Measurements from ENCODE around the gene DNAJB8. TPM values are rescaled to one million over a fixed set of nuclear protein-coding genes. Genes with fewer than 3 reads are reported as not detected.
A peak's percentile ranks its signal among the peaks of the same experiment; 100 is the strongest.

The DNAJB8 gene
- total and polyA plus RNA-seq, 8 donors, result not detected

DNA sequence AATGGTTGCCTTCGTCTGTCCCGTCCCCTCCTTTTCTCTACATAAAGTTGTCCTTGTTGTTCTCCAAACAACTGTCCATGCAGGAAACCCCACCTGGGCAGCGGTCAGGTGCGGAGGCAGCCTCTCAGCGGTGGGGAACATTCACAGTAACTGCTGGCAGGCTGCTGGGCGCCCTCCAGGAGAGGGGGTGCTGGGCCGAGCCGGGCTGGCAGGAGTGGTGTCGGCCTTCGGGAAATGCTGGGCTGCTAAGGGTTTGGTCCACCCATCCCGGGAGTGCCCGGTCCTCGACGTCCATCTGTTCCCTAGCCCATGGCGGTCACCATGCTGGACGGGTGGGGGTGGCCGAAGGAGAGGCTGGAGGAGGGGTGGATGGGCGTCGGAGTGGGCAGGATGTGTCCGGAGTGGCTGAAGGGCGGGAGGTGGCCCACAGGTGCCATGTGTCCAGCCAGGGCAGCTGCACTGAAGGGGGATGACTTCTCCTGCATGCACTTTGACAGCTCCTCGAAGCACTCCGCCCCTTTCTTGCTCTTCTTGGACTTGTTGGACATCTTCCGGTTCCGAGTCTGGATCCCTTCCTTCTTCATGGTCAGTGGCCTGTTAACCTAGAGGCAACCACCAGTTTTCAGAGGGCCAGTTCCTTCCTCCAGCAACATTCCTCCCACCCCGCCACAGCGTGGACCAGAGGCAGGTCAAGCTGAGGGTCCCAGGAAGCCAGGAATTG is 14.2 kb upstream of the DNAJB8 start:
- TF ChIP-seq, protein P1, sequence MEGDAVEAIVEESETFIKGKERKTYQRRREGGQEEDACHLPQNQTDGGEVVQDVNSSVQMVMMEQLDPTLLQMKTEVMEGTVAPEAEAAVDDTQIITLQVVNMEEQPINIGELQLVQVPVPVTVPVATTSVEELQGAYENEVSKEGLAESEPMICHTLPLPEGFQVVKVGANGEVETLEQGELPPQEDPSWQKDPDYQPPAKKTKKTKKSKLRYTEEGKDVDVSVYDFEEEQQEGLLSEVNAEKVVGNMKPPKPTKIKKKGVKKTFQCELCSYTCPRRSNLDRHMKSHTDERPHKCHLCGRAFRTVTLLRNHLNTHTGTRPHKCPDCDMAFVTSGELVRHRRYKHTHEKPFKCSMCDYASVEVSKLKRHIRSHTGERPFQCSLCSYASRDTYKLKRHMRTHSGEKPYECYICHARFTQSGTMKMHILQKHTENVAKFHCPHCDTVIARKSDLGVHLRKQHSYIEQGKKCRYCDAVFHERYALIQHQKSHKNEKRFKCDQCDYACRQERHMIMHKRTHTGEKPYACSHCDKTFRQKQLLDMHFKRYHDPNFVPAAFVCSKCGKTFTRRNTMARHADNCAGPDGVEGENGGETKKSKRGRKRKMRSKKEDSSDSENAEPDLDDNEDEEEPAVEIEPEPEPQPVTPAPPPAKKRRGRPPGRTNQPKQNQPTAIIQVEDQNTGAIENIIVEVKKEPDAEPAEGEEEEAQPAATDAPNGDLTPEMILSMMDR (IDR thresholded peaks at IDR 0.05), result no peak
- Histone ChIP-seq H3K27me3 (peaks cover 49 to 78% of the 10 kb centered on the region in 2 donors), H3K4me3 (no peak overlapping the region), H3K27ac (peak overlapping the region; percentile 33 to 62), H3K36me3 (no peaks in the 10 kb centered on the region), H3K4me1 (peaks cover 0 to 27% of the 10 kb centered on the region in 2 donors), H3K9me3 (no peaks in the 10 kb centered on the region)
- no peak for ATAC-seq
- DNase-seq, result peak in 1 of 4 donors; percentile 72
- intact Hi-C loops (cut with DNase I), result no loop called here

DNA sequence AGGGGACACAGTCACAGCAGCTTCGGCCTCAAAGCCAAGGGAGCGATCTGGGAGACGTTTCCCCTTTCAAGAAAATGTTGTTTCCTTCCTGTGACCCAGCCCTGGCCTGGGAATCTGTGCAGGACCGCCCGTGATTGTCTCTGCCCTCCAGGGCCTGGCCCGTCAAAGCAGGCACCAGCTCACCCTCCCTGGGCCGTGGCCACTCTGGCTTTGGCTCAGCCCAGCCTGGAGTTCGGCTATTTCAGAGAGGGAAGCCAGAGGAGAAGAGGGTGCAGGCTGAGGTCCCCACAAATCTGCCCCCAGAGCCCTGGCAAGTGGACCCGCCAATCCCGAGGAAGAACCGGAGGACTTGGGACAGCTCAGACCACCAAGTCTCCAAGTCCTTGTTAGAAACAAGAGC is 13.6 kb upstream of the DNAJB8 start:
- peaks cover 43 to 72% of the 10 kb centered on the region in 2 donors for H3K27me3 ChIP-seq
- ATAC-seq (no peak), DNase-seq (peak in 1 of 4 donors; percentile 60)
- intact Hi-C loops (cut with DNase I), result no loop called here
- H3K27ac ChIP-seq, result no peak overlapping the region
- no peak overlapping the region for H3K4me3 ChIP-seq
- no peaks in the 10 kb centered on the region for H3K9me3 ChIP-seq
- H3K36me3 ChIP-seq, result no peaks in the 10 kb centered on the region
- H3K4me1 ChIP-seq, result peaks cover 0 to 27% of the 10 kb centered on the region in 2 donors
- TF ChIP-seq, protein P1 (IDR thresholded peaks at IDR 0.05), result no peak

DNA sequence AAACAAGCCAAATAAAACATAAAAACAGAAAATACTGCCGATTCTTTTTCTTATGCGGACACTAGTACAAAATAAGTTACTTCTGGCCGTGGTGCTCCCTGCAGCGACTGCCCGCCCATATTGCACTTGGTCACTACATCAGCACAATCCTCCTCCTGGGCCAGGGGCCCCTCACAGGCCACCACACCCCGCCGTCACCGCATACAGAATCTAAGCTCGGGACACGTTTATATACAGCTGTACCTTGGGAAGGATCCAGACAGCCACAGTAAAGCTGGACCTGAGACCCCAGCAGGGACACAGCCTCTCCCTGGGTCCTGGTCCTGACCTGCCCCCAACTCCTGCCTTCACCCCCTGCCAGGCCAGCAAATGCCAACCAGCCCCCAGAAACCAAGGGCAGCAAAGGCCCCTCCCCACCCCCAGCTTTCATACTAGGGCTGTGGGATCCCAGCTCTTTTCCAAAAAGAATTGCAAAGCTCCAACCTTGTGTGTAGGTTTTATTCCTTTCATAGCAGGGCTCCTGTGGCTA is 12.9 kb upstream of the DNAJB8 start:
- no peak overlapping the region for H3K27ac ChIP-seq
- intact Hi-C loops (cut with DNase I), result no loop called here

DNA sequence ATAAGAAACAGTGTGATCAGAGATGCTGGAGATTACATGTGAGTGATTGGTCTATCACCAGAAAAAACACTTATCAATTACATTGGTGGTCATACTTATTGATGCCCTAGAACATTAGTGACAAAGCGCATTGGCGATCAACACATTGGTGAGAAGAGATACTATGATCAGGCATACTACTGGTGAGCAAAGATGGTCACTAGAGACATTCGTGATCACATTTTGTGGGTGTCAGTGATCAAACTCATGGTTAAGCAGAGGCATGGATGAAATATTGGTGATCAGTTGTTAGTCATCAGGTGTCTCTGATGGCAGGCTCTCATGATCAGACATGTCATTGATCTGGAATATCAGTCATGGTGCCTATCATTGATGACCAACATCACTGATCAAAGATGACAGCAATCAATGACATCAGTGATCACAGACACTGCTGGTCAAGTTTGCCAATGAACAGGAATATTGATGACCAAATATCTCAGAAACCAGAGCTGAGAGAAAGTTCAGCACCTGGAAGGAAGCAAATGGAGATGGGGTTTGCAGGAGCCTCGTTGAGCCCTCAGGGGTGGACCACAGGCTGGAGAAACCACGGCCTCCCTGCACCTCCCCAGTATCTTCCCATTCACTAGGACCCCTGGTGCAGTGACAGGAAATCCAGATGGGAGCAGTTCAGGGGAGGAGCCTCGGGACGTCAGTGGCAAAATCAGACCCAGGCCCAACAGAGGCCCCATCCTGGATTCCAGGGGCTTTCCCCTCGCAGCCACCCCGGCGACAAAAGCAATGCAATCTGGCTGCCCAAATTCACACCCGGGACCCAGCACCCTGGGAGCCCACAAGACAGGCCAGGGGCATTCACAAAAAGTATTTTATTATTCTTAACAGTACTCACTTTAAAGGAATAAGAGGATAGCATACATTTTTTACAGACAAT is 12.2 kb upstream of the DNAJB8 start:
- peak in 1 of 4 donors; percentile 44 for DNase-seq
- peaks cover 29 to 58% of the 10 kb centered on the region in 2 donors for H3K27me3 ChIP-seq
- H3K4me1 ChIP-seq, result peaks cover 0 to 27% of the 10 kb centered on the region in 2 donors
- H3K4me3 ChIP-seq, result no peak overlapping the region
- intact Hi-C loops (cut with DNase I), result no loop called here
- no peak overlapping the region for H3K27ac ChIP-seq
- ATAC-seq, result no peak
- H3K36me3 ChIP-seq, result no peaks in the 10 kb centered on the region
- no peaks in the 10 kb centered on the region for H3K9me3 ChIP-seq
- TF ChIP-seq, protein P1 (IDR thresholded peaks at IDR 0.05), result no peak

More for the DNA sequence above, 12.9 kb upstream of the DNAJB8 start:
- Histone ChIP-seq H3K4me1 (peaks cover 0 to 27% of the 10 kb centered on the region in 2 donors), H3K27me3 (peaks cover 36 to 65% of the 10 kb centered on the region in 2 donors), H3K4me3 (no peak overlapping the region), H3K36me3 (no peaks in the 10 kb centered on the region), H3K9me3 (no peaks in the 10 kb centered on the region)
- DNase-seq (peak in 1 of 4 donors; percentile 44), ATAC-seq (no peak)
- TF ChIP-seq, protein P1 (IDR thresholded peaks at IDR 0.05), result no peak

Measured in left lung (tissue), 10 donors.